Esophagus muscularis mucosa (tissue), 4 donors: Measurements from ENCODE around the gene EGFL7. TPM values are rescaled to one million over a fixed set of nuclear protein-coding genes. Genes with fewer than 3 reads are reported as not detected.

Source experiments
- DNase-seq: peaks from one replicate; pipeline ENCODE4 v3.0.0-alpha.2; 2017; ENCODE audit errors: extremely low spot score
- H3K27ac ChIP-seq, 4 donors: fragments of 200-600 bp; sonication (generic); replicated peaks in 1 of 4; 1 replicate in 3 of 4; 2 replicates in 1 of 4; pipeline ENCODE4 v1.5.1; 2016 to 2019; ENCODE audit warnings: mild to moderate bottlenecking in 1 of 4
- H3K27me3 ChIP-seq, 4 donors: fragments of 200-600 bp; sonication (generic); one replicate each; pipeline versions ENCODE4 v1.5.1 to v1.6.0; 2016 to 2019
- H3K36me3 ChIP-seq, 4 donors: fragments of 200-600 bp; sonication (generic); one replicate each; pipeline ENCODE4 v1.5.1; 2016 to 2019
- H3K4me1 ChIP-seq, 4 donors: fragments of 200-600 bp; sonication (generic); one replicate each; pipeline ENCODE4 v1.5.1; 2016 to 2019
- H3K4me3 ChIP-seq, 4 donors: fragments of 200-600 bp; sonication (generic); 1 replicate in 2 of 4; 2 replicates in 2 of 4; pipeline ENCODE4 v1.5.1; 2016 to 2019; ENCODE audit warnings: mild to moderate bottlenecking in 4 of 4, moderate library complexity in 1 of 4
- H3K9me3 ChIP-seq, 4 donors: fragments of 200-600 bp; sonication (generic); 1 replicate in 3 of 4; 2 replicates in 1 of 4; pipeline ENCODE4 v1.5.1; 2016 to 2019
- CTCF ChIP-seq, 3 experiments: fragments of 200-600 bp in 2 of 3; fragments of 450-650 bp in 1 of 3; sonication (generic) in 2 of 3; IDR thresholded peaks; one replicate each; pipeline ENCODE4 v1.5.1; 2017 to 2019; ENCODE audit warnings: antibody characterized with exemption in 3 of 3, mild to moderate bottlenecking in 2 of 3, moderate library complexity in 1 of 3
- EP300 ChIP-seq: sonication (generic); formaldehyde crosslinking; IDR thresholded peaks from one replicate; pipeline ENCODE4 v1.6.1; 2017; ENCODE audit warnings: antibody characterized with exemption
- POLR2A ChIP-seq: fragments of 450-650 bp; IDR thresholded peaks from one replicate; pipeline ENCODE4 v1.6.1; 2017; ENCODE audit warnings: antibody characterized with exemption, moderate library complexity, mild to moderate bottlenecking, low read depth
- POLR2AphosphoS5 ChIP-seq, 2 donors: sonication (generic); formaldehyde crosslinking; IDR thresholded peaks; one replicate each; pipeline ENCODE4 v1.6.1; 2017; ENCODE audit warnings: antibody characterized with exemption in 2 of 2
- WGBS: methylation state at CpG from one replicate; pipeline ENCODE4 v1.1.5; 2018; 5-methylcytosine and 5-hydroxymethylcytosine counted together
- intact Hi-C: fragments of 100-400 bp; cut with DNase I; formaldehyde crosslinking; loops from one replicate; pipeline ENCODE4 v1.15.1; 2023
- small RNA-seq, 3 donors: library from RNA; depleted of rRNA; stranded (forward); fragments of <200 nt; gene quantifications; one replicate each; pipeline ENCODE3, GENCODE V24; 2016
- total RNA-seq, 4 donors: library from RNA; depleted of rRNA; stranded (reverse); fragments of >200 nt; gene quantifications; one replicate each; pipeline versions ENCODE4 v1.1.0 to v1.2.1, GENCODE V29; 2016

Gene EGFL7
- total RNA-seq, 4 donors from 2014 or later = 33.2 to 134 (median 78.7) TPM

DNA sequence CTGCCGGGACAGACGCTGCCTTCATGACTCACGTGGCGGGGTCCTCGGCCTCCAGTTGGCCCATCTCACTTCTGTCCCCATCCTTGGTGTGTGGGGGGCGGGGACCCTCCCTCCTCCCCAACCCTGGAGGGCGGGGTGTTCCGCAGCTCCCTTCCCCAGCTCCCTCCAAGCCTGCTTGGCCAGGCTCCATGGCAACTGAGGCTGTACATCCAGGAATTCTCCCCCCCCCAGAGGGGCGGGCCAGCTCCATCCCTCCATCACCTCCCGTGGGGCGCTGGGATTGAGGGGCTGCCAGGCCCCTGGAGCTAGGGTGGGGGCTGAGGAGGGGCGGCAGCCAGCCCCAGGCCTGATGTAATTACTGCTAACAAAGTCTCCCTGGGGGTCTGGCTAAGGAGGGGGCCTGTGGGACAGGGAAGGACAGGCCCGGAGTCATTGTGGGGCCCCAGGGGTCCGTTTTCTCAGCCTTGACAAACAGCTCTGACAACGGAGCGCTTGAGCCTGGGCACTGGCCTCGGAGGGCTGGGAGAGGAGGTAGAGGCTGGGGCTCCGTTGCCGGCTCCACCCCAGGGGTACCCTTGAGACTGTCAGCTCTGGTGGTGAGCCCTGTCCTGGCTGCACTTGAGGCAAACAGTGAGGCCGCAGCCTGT, 57.7 kb downstream of the EGFL7 start:
- Histone ChIP-seq H3K4me3 (peak overlapping the region in 1 of 4 donors; percentile 5), H3K9me3 (no peaks in the 10 kb centered on the region), H3K36me3 (peaks cover 32 to 43% (median 40%) of the 10 kb centered on the region in 4 donors), H3K27me3 (no peaks in the 10 kb centered on the region), H3K27ac (peak overlapping the region; percentile 48 to 71 (median 54)), H3K4me1 (peaks cover 54 to 68% (median 61%) of the 10 kb centered on the region in 4 donors)
- WGBS = 37% methylated on average over 13 of the region's 20 CpGs
- TF ChIP-seq CTCF (IDR thresholded peaks at IDR 0.05) = no peak
- TF ChIP-seq POLR2AphosphoS5 (IDR thresholded peaks at IDR 0.05) = peak; percentile 5 to 22
- no peak for DNase-seq
- intact Hi-C loops = no loop called here

- intact Hi-C loops = no loop called here
- WGBS = 61% methylated on average over 7 of the region's 11 CpGs
- TF ChIP-seq POLR2AphosphoS5 (IDR thresholded peaks at IDR 0.05) = no peak
- Histone ChIP-seq H3K9me3 (no peaks in the 10 kb centered on the region), H3K4me1 (peaks cover 55 to 71% (median 65%) of the 10 kb centered on the region in 4 donors), H3K27me3 (no peaks in the 10 kb centered on the region), H3K36me3 (peaks cover 34 to 49% (median 45%) of the 10 kb centered on the region in 4 donors), H3K27ac (peak overlapping the region; percentile 48 to 71 (median 54)), H3K4me3 (no peak overlapping the region)
- DNase-seq = no peak
These were observed 58.2 kb downstream of the EGFL7 start for GRCh38 chr9:136720898-136721338.

DNA sequence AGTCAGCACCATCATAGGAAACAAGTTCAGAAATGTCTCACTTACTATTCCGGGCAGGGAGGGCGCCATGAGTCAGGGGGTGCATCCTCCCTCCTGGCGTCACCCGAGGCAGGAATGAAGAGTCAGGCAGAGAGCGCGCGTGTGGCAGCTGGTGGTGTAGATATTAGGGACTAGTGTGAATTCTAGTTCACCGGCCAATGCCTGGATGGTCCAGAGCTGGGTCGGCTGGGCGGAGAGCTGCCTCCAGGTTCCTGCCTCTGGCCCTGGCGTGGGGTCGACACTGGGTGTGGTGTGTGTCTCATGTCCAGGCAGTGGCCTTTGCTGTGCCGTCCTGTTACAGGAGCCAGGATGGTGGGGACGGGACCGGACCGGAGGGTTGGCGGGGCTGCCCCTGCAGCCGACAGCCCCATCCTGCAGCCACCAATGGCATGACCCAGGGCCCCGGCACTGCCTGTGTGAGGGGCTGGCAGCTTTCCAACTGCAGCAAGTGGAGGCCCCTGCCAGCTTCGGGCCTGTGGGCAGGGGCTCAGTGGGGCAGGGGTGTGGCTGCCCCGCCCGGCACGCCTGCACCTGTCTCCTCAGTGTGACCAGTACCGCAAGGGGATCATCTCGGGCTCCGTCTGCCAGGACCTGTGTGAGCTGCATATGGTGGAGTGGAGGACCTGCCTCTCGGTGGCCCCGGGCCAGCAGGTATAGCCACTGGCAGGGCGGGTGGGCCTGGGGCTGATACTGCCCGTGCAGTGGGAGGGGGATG, 58.8 kb downstream of the EGFL7 start:
- 67% methylated on average over 9 of the region's 30 CpGs for WGBS

More for the DNA sequence above, 58.8 kb downstream of the EGFL7 start:
- peak overlapping the region; percentile 48 to 71 (median 54) for H3K27ac ChIP-seq
- H3K36me3 ChIP-seq = peaks cover 34 to 55% (median 51%) of the 10 kb centered on the region in 4 donors
- H3K4me1 ChIP-seq = peaks cover 61 to 77% (median 71%) of the 10 kb centered on the region in 4 donors
- no peak for DNase-seq
- H3K9me3 ChIP-seq = no peaks in the 10 kb centered on the region
- H3K27me3 ChIP-seq = no peaks in the 10 kb centered on the region
- intact Hi-C loops = no loop called here
- H3K4me3 ChIP-seq = no peak overlapping the region
- TF ChIP-seq EP300 = no peak
- TF ChIP-seq POLR2A = no peak
- no peak for TF ChIP-seq CTCF (IDR thresholded peaks at IDR 0.05)
- TF ChIP-seq POLR2AphosphoS5 (IDR thresholded peaks at IDR 0.05) = peak; percentile 28 to 49

Small RNA genes lying within 50 kb of the gene (small RNA-seq; reads per million reads assigned to genes)
- gene MIR126 = 717 to 992 (median 807) reads per million in 3 donors

Other genes with a start within 250 kb of the EGFL7 start
- gene INPP5E, start 223.1 kb upstream of the EGFL7 start, total RNA-seq = 10 to 100 TPM in 2 of 4 donors, 1 to 10 TPM in 2; 8.4 to 17.1 (median 12.5) TPM
- 10 to 100 TPM; 43.2 to 62.3 (median 51.3) TPM for gene SEC16A, start 179.9 kb upstream of the EGFL7 start, total RNA-seq
- 10 to 100 TPM; 48.6 to 90.6 (median 58.8) TPM for gene NOTCH1, start 116.9 kb upstream of the EGFL7 start, total RNA-seq
- 10 to 100 TPM; 22.0 to 52.8 (median 39.3) TPM for gene AGPAT2, start 24.5 kb downstream of the EGFL7 start, total RNA-seq
- gene DIPK1B, start 49.7 kb downstream of the EGFL7 start, total RNA-seq = 10 to 100 TPM in 3 of 4 donors, 1 to 10 TPM in 1; 6.6 to 27.8 (median 21.5) TPM
- gene LCN10, start 80.0 kb downstream of the EGFL7 start, total RNA-seq = 10 to 100 TPM in 2 of 4 donors, 1 to 10 TPM in 2; 7.0 to 12.6 (median 9.8) TPM
- gene LCN6, start 85.6 kb downstream of the EGFL7 start, total RNA-seq = 10 to 100 TPM; 12.5 to 32.0 (median 23.9) TPM
- not detected for gene LCN8, start 95.3 kb downstream of the EGFL7 start, total RNA-seq
- not detected for gene LCN15, start 101.6 kb downstream of the EGFL7 start, total RNA-seq
- 10 to 100 TPM; 27.9 to 48.7 (median 31.5) TPM for gene TMEM141, start 128.4 kb downstream of the EGFL7 start, total RNA-seq
- gene CCDC183, start 133.4 kb downstream of the EGFL7 start, total RNA-seq = 1 to 10 TPM in 2 of 4 donors, under 1 TPM in 2; 0.33 to 2.5 (median 1.4) TPM
- gene RABL6, start 145.0 kb downstream of the EGFL7 start, total RNA-seq = 100 to 1,000 TPM in 1 of 4 donors, 10 to 100 TPM in 3; 56.3 to 110 (median 83.0) TPM
- gene AJM1, start 179.6 kb downstream of the EGFL7 start, total RNA-seq = 10 to 100 TPM in 3 of 4 donors, 1 to 10 TPM in 1; 3.3 to 14.0 (median 11.4) TPM
- 10 to 100 TPM; 43.4 to 84.1 (median 53.9) TPM for gene PHPT1, start 186.5 kb downstream of the EGFL7 start, total RNA-seq
- gene MAMDC4, start 189.4 kb downstream of the EGFL7 start, total RNA-seq = 1 to 10 TPM; 1.7 to 4.7 (median 2.1) TPM
- gene EDF1, start 203.4 kb downstream of the EGFL7 start, total RNA-seq = 100 to 1,000 TPM; 233 to 283 (median 247) TPM
- 10 to 100 TPM in 2 of 4 donors, 1 to 10 TPM in 2; 6.6 to 15.5 (median 12.4) TPM for gene TRAF2, start 223.6 kb downstream of the EGFL7 start, total RNA-seq